ENCODE data around the gene OVOL2.

OVOL2 gene

DNA sequence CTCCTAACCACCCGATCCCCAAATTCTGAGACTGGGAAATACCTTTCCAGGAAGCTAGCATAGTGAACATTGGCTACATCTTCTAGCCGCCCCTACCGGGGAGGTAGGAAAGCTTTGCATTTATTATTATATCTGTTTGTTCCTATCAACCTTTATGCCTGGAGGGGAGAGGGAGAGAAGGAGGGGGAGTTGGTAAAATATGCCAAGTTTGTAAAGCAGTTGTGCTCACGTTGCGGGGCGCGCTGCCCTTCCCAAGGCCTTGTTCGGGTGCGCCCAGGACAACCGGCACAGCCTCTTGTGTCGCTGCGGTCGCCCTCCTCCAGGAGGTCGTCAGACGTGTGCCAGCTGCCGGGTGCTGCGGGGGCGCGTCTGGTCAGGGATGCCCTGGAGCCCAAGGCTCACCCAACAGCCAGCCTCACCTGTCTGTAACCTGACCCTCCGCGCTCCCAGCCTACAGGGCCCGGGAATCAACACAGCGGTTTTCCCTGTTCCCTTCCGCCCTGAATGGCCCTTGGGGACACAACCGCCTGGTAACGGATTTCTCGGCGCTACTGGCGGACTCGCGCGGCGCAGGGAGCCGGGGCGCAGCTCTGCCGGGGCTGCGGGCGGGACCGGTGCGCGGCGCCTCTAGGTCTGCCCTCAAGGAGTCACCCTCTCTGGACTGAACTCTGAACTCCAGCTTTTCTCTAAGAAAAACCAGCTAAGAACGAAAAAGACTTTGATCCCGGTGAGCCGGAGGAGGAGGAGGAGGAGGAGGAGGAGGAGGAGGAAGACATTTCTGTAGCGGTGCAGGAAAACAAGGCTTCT is 1.1 kb upstream of the OVOL2 start:
- Histone ChIP-seq H3K4me3 (ENCODE audit: low read length) (no peak overlapping the region), H3K27me3 (ENCODE audit: control insufficient read depth, low read length) (peaks cover 45% of the 10 kb centered on the region)

DNA sequence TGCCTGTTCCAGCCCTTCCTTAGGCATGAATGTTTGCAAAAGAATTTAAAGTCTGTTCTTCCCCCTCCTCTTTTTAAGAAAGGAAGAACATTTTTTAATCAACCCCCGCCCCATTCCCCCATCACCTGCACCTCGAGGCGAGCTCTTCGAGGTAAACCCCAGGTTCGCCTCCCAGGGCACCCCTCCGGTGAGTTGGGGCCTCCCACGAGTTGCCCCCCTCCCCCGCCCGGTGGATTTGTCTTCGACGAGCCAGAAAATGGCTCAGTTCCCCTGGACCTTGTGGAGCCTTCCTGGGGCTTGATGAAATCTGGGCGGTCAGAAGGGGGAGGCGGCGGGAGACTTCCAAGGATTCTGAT is 256 bp upstream of the OVOL2 start:
- Histone ChIP-seq H3K4me2 (ENCODE audit: low read length) (no peak overlapping the region), H3K79me2 (ENCODE audit: control insufficient read depth, low read length) (no peaks in the 10 kb centered on the region), H3K4me1 (ENCODE audit: control insufficient read depth, low read length) (no peaks in the 10 kb centered on the region), H3K27ac (ENCODE audit: low read depth, low read length) (no peak overlapping the region), H3K4me3 (ENCODE audit: low read length) (no peak overlapping the region), H3K9me3 (ENCODE audit: control insufficient read depth, insufficient read depth, low read length) (no peaks in the 10 kb centered on the region), H3K9me2 (replicated peaks; ENCODE audit: control insufficient read depth, low read length) (no peaks in the 10 kb centered on the region), H3K27me3 (ENCODE audit: control insufficient read depth, low read length) (peaks cover 45% of the 10 kb centered on the region), H4K20me1 (ENCODE audit: control insufficient read depth, insufficient read depth, low read depth, low read length) (no peaks in the 10 kb centered on the region; the same call in 1 of the 2 replicates), H3F3A (ENCODE audit: control insufficient read depth, insufficient read depth) (no peaks in the 10 kb centered on the region), H3K36me3 (ENCODE audit: control insufficient read depth, low read length) (no peaks in the 10 kb centered on the region)
- TF ChIP-seq EZH2phosphoT487 (IDR thresholded peaks at IDR 0.05; ENCODE audit: borderline replicate concordance, low read length) = no peak

More for the DNA sequence above, 1.1 kb upstream of the OVOL2 start:
- Histone ChIP-seq H3K36me3 (ENCODE audit: control insufficient read depth, low read length) (no peaks in the 10 kb centered on the region), H3K9me3 (ENCODE audit: control insufficient read depth, insufficient read depth, low read length) (no peaks in the 10 kb centered on the region), H3F3A (ENCODE audit: control insufficient read depth, insufficient read depth) (no peaks in the 10 kb centered on the region), H3K79me2 (ENCODE audit: control insufficient read depth, low read length) (no peaks in the 10 kb centered on the region), H3K4me2 (ENCODE audit: low read length) (no peak overlapping the region), H3K4me1 (ENCODE audit: control insufficient read depth, low read length) (no peaks in the 10 kb centered on the region), H3K9me2 (replicated peaks; ENCODE audit: control insufficient read depth, low read length) (no peaks in the 10 kb centered on the region), H3K27ac (ENCODE audit: low read depth, low read length) (no peak overlapping the region), H4K20me1 (ENCODE audit: control insufficient read depth, insufficient read depth, low read depth, low read length) (no peaks in the 10 kb centered on the region; the same call in 1 of the 2 replicates)
- TF ChIP-seq, protein P1, sequence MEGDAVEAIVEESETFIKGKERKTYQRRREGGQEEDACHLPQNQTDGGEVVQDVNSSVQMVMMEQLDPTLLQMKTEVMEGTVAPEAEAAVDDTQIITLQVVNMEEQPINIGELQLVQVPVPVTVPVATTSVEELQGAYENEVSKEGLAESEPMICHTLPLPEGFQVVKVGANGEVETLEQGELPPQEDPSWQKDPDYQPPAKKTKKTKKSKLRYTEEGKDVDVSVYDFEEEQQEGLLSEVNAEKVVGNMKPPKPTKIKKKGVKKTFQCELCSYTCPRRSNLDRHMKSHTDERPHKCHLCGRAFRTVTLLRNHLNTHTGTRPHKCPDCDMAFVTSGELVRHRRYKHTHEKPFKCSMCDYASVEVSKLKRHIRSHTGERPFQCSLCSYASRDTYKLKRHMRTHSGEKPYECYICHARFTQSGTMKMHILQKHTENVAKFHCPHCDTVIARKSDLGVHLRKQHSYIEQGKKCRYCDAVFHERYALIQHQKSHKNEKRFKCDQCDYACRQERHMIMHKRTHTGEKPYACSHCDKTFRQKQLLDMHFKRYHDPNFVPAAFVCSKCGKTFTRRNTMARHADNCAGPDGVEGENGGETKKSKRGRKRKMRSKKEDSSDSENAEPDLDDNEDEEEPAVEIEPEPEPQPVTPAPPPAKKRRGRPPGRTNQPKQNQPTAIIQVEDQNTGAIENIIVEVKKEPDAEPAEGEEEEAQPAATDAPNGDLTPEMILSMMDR (IDR thresholded peaks at IDR 0.05; ENCODE audit: low read depth, low read length, poor library complexity, severe bottlenecking) = no peak
- no peak for TF ChIP-seq EZH2phosphoT487 (IDR thresholded peaks at IDR 0.05; ENCODE audit: borderline replicate concordance, low read length)

DNA sequence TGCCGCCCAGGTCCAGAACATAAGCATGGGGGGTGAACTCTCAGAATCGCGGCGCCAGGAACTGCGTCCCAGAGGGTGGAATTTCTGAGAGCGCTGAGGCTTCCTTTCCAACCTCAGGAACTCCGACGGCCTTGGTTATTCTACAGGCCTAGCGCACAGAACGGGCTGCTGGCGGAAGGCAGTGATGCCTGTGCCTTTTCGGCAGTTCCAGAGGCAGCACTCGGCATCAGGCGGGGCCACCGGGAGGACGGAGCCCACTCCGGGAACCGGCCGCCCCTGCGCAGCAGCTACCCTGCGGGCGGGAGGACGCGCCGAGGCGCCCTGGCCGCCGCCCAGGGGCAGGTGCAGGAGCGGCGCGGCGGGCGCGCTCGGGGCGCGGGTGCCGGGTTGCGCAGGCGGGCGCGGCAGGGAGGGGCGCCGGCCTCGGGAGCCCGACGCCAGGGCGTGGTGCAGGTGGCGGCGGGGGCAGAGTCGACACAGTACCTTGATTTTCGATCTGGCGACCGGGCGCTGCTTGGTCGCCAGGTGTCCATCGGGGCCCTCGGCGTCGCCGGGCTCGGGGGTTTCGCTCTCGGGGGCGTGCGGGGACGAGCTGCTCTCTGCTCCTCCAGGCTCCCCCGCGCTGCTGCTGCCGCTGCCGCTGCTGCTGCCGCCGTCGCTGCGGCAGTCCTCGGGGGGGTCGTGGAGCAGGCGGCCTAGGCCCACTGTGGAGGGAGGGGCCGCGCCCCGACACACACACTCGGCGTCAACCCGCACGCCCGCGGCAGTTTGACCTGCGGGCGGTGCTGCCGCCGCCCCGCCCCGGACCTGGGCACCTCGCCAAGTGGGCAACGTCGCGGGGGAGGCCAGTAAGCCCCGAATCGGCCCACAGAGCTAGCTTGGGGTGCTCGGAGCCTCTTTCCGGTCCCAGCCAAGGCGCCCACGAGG is 1.3 kb downstream of the OVOL2 start:
- H3K4me3 ChIP-seq (ENCODE audit: low read length) = no peak overlapping the region
- H3K36me3 ChIP-seq (ENCODE audit: control insufficient read depth, low read length) = no peaks in the 10 kb centered on the region
- H3K9me3 ChIP-seq (ENCODE audit: control insufficient read depth, insufficient read depth, low read length) = no peaks in the 10 kb centered on the region
- no peaks in the 10 kb centered on the region; the same call in 1 of the 2 replicates for H4K20me1 ChIP-seq (ENCODE audit: control insufficient read depth, insufficient read depth, low read depth, low read length)
- H3F3A ChIP-seq (ENCODE audit: control insufficient read depth, insufficient read depth) = no peaks in the 10 kb centered on the region
- no peaks in the 10 kb centered on the region for H3K4me1 ChIP-seq (ENCODE audit: control insufficient read depth, low read length)
- no peak overlapping the region for H3K4me2 ChIP-seq (ENCODE audit: low read length)
- no peaks in the 10 kb centered on the region for H3K9me2 ChIP-seq (replicated peaks; ENCODE audit: control insufficient read depth, low read length)
- TF ChIP-seq, protein P1 (IDR thresholded peaks at IDR 0.05; ENCODE audit: low read depth, low read length, poor library complexity, severe bottlenecking) = no peak
- TF ChIP-seq EZH2phosphoT487 (IDR thresholded peaks at IDR 0.05; ENCODE audit: borderline replicate concordance, low read length) = no peak
- no peaks in the 10 kb centered on the region for H3K79me2 ChIP-seq (ENCODE audit: control insufficient read depth, low read length)
- no peak overlapping the region for H3K27ac ChIP-seq (ENCODE audit: low read depth, low read length)
- peaks cover 42% of the 10 kb centered on the region for H3K27me3 ChIP-seq (ENCODE audit: control insufficient read depth, low read length)

Measured in DOHH2 (cell line).